VCaP (cell line): ENCODE results near the gene DLL1.
"Not testable (repeated sequence)": the region's sequence is repeated elsewhere in the genome, so short reads cannot be mapped to it uniquely, and the experiment has no call there.

ENCODE experiments used
- H3K27ac ChIP-seq: fragments of 450-650 bp; 2 replicates; pipeline ENCODE4 v1.5.1; 2017
- CTCF ChIP-seq: fragments of 450-650 bp; conservative IDR thresholded peaks from 2 replicates; pipeline ENCODE4 v1.5.1; 2017; ENCODE audit warnings: mild to moderate bottlenecking, moderate library complexity

The DLL1 gene

GRCh38 chr6:170290296-170291128 is at the start of gene DLL1:
DLL1 (minus strand) TSS chr6:170291078; CDS start chr6:170290139, 939 bp downstream.
- TF ChIP-seq CTCF, result no peak
- peak within 1 kb of the TSS; percentile 74 for H3K27ac ChIP-seq

GRCh38 chr6:170335199-170335598 is 44.3 kb upstream of the DLL1 start:
- not testable (repeated sequence) for H3K27ac ChIP-seq

GRCh38 chr6:170329321-170329720 is 38.4 kb upstream of the DLL1 start:
- no peak overlapping the region for H3K27ac ChIP-seq
- no peak for TF ChIP-seq CTCF

- H3K27ac ChIP-seq, result no peak overlapping the region
- TF ChIP-seq CTCF, result no peak
Measured at GRCh38 chr6:170317718-170318117, 26.8 kb upstream of the DLL1 start.

- no peak overlapping the region for H3K27ac ChIP-seq
- TF ChIP-seq CTCF, result no peak
Measured at GRCh38 chr6:170317076-170317475, 26.2 kb upstream of the DLL1 start.

GRCh38 chr6:170316071-170316470 is 25.2 kb upstream of the DLL1 start:
- TF ChIP-seq CTCF, result no peak
- H3K27ac ChIP-seq, result no peak overlapping the region

GRCh38 chr6:170314983-170315382 is 24.1 kb upstream of the DLL1 start:
- no peak overlapping the region for H3K27ac ChIP-seq
- TF ChIP-seq CTCF, result no peak

- H3K27ac ChIP-seq, result no peak overlapping the region
- no peak for TF ChIP-seq CTCF
Measured at GRCh38 chr6:170313716-170314295, 22.9 kb upstream of the DLL1 start.
